GM18505 (cell line): Measurements from ENCODE around the gene NR2F1-AS1.
"Not testable (repeated sequence)": the region's sequence is repeated elsewhere in the genome, so short reads cannot be mapped to it uniquely, and the experiment has no call there.

Experiments
- ATAC-seq: cut with Tn5 transposase; IDR thresholded peaks from one replicate; pipeline ENCODE4 v1.9.1; 2021; ENCODE audit not compliant: unreplicated experiment
- POLR2A ChIP-seq: IDR thresholded peaks from 4 replicates; pipeline ENCODE4 v1.6.1; 2011; ENCODE audit warnings: borderline replicate concordance; ENCODE audit not compliant: insufficient read depth, insufficient read length; ENCODE audit errors: extremely low read depth

NR2F1-AS1 gene

DNA sequence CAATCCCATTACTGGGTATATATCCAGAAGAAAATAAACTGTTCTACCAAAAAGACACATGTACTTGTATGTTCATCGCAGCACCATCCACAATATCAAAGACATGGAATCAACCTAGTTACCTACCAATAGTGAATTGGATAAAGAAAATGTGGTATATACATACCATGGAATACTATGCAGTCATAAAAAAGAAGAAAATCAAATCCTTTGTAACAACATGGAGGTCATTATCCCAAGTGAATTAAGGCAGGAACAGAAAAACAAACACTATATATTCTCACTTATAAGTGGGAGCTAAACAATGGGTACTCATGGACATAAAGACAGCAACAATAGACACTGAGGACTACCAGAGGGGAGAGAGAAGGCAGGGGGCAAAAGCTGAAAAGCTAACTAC, 67.7 kb downstream of the NR2F1-AS1 start:
- TF ChIP-seq POLR2A: no peak
- no peak for ATAC-seq

DNA sequence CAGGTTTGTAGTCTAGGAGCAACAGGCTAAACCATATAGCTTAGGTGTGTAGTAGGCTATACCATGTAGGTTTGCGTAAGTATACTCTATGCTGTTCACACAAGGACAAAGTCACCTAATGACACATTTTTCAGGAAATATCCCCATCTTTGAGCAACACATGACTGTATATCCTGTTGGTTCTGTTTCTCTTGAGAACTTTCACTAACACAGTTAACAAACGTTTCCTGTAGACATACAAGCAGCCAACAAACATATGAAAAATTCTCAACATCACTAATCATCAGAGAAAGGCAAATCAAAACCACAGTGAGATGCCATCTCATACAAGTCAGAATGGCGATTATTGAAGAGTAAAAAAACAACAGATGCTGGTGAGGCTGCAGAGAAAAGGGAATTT, 68.2 kb downstream of the NR2F1-AS1 start:
- ATAC-seq: no peak

DNA sequence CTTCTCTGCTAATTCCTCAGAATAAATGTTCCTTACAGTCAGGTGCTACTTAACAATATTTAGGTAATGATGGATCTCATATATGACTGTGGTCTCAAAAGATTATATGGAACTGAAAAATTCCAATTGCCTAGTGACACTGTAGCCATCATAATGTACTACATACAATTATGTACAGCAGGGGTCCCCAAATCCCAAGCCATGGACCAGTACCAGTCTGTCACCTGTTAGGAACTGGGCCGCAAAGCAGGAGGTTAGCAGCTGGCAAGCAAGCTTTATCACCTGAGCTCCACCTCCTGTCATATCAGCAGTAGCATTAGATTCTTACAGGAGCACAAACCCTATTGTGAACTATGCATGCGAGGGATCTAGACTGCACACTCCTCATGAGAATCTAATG, 69.6 kb downstream of the NR2F1-AS1 start:
- no peak for TF ChIP-seq POLR2A
- ATAC-seq: no peak

More for the DNA sequence above, 68.2 kb downstream of the NR2F1-AS1 start:
- no peak for TF ChIP-seq POLR2A

GRCh38 chr5:93510626-93511380, 70.2 kb downstream of the NR2F1-AS1 start:
- no peak for ATAC-seq
- no peak for TF ChIP-seq POLR2A

GRCh38 chr5:93505553-93505952, 75.5 kb downstream of the NR2F1-AS1 start:
- not testable (repeated sequence) for ATAC-seq

GRCh38 chr5:93503598-93504067, 77.4 kb downstream of the NR2F1-AS1 start:
- ATAC-seq: no peak
- no peak for TF ChIP-seq POLR2A

- ATAC-seq: no peak
- no peak for TF ChIP-seq POLR2A
Measured at GRCh38 chr5:93497096-93497495, 83.9 kb downstream of the NR2F1-AS1 start.

DNA sequence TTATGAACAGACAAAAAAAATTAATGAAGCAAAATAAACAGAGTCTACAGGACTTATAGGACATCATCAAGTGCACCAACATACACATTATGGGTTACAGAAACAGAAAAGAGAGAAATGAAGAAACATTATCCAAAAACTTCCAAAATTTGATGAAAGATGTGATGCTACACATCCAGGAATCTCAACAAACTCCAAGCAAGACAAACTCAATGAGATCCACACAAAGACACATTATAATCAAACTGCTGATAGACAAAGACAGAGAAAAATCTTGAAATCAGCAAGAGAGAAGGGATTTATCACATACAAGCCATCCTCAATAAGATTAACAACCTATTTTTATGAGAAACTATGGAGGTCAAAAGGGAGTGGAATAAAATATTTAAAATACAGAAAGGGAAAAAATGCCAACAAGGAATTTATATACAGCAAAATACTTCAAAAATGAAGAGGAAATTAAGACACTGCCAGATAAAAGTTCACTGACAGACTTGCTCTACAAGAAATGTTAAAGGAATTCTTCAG, 101.0 kb downstream of the NR2F1-AS1 start:
- ATAC-seq: no peak
- TF ChIP-seq POLR2A: no peak

DNA sequence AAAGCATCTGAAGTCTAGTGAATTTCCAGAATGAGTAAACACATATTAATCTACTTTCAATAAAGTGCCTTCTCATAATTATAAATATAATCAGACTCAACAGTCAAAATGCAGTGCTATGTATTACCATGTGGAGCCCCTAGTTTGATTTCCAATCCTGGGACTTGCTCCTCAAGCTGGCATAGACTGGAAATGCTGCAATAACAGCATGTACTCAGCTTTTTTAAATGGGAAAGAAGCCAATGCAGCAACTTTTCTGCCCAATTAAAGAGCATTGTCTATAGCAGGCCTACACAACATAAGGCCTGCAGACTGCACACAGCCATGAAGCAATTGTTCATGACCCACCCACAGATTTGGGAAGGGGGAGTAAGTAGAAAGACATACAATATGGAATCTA, 103.2 kb downstream of the NR2F1-AS1 start:
- no peak for TF ChIP-seq POLR2A
- ATAC-seq: no peak

GRCh38 chr5:93476251-93476742, 104.7 kb downstream of the NR2F1-AS1 start:
- ATAC-seq: no peak
- TF ChIP-seq POLR2A: no peak

GRCh38 chr5:93462916-93463315, 118.1 kb downstream of the NR2F1-AS1 start:
- ATAC-seq: no peak
- no peak for TF ChIP-seq POLR2A

DNA sequence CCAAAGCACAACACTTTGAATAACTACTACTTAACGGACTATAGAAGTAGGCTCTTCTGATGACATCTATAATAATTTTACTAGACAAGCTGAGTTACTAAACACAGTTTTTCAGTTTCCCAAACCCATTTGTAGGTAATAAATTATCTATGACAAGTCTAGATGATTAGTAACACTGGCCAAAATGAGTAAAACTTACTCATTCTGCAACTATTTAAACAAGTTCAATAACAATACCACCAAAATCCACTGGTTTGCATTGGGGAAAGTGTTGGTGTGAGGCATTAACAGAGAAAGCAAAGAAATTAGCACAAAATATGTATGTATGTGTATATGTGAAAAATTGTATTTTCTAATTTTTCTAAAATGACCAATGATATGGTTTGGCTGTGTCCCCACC, 119.3 kb downstream of the NR2F1-AS1 start:
- no peak for TF ChIP-seq POLR2A
- no peak for ATAC-seq

- no peak for TF ChIP-seq POLR2A
- no peak for ATAC-seq
Measured at GRCh38 chr5:93460286-93460685, 120.7 kb downstream of the NR2F1-AS1 start.

DNA sequence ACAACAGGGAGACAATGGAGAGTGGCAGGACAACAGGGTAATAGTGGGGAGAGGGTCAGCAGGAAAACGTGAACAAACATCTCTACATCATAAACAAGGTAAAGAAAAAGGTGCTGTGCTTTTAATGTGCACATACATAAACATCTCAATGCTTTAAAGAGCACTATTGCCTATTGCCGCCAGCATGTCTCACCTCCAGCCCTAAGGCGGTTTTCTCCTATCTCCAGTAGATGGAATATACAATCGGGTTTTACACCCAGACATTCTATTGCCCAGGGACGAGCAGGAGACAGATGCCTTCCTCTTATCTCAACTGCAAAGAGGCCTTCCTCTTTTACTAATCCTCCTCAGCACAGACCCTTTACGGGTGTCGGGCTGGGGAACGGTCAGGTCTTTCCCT, 124.2 kb downstream of the NR2F1-AS1 start:
- ATAC-seq: not testable (repeated sequence)
